Natural killer cell (primary cell): Measurements from ENCODE around the gene POP7. TPM values are rescaled to one million over a fixed set of nuclear protein-coding genes. Genes with fewer than 3 reads are reported as not detected.
A peak's percentile ranks its signal among the peaks of the same experiment; 100 is the strongest.

ENCODE experiments used
- ATAC-seq, 3 donors: fragments of 150-1000 bp in 2 of 3; fragments of 200-7000 bp in 1 of 3; cut with Tn5 transposase; 1 replicate in 1 of 3; 2 replicates in 2 of 3; pipeline ENCODE4 v1.10.0; 2021; ENCODE audit warnings: mild to moderate bottlenecking in 2 of 3, moderate library complexity in 2 of 3
- DNase-seq, 2 donors: peaks; one replicate each; pipeline versions ENCODE4 v3.0.0 to v3.0.0-alpha.2; 2013 to 2021; ENCODE audit warnings: mixed read lengths in 1 of 2
- H3K27ac ChIP-seq: one replicate; pipeline ENCODE4 v1.5.1; 2013; ENCODE audit warnings: mild to moderate bottlenecking, low read length
- H3K27me3 ChIP-seq: one replicate; pipeline ENCODE4 v1.6.1; 2013; ENCODE audit warnings: low read length; ENCODE audit not compliant: control insufficient read depth, insufficient read depth
- H3K36me3 ChIP-seq: one replicate; pipeline ENCODE4 v1.6.1; 2013; ENCODE audit warnings: low read length; ENCODE audit not compliant: control insufficient read depth, insufficient read depth
- H3K4me1 ChIP-seq: one replicate; pipeline ENCODE4 v1.6.1; 2013; ENCODE audit warnings: low read length; ENCODE audit not compliant: control insufficient read depth, insufficient read depth
- H3K4me3 ChIP-seq: one replicate; pipeline ENCODE4 v1.5.1; 2013; ENCODE audit warnings: low read length
- H3K9me3 ChIP-seq: one replicate; pipeline ENCODE4 v1.6.1; 2013; ENCODE audit warnings: low read length; ENCODE audit not compliant: control insufficient read depth, insufficient read depth
- H3K27ac Mint-ChIP-seq, 2 donors: one replicate each; pipeline ENCODE4 v1.8.0; 2022; ENCODE audit warnings: mild to moderate bottlenecking in 2 of 2, mixed read lengths in 2 of 2, moderate library complexity in 1 of 2
- H3K27me3 Mint-ChIP-seq, 2 donors: one replicate each; pipeline ENCODE4 v1.8.0; 2022; ENCODE audit warnings: low read depth in 2 of 2, mixed read lengths in 2 of 2
- H3K36me3 Mint-ChIP-seq: one replicate; pipeline ENCODE4 v1.8.0; 2022; ENCODE audit warnings: mixed read lengths
- H3K4me1 Mint-ChIP-seq, 2 donors: one replicate each; pipeline ENCODE4 v1.8.0; 2022; ENCODE audit warnings: mixed read lengths in 2 of 2
- H3K4me3 Mint-ChIP-seq: one replicate; pipeline ENCODE4 v1.8.0; 2022; ENCODE audit warnings: mild to moderate bottlenecking, moderate library complexity, mixed read lengths
- H3K9me3 Mint-ChIP-seq, 2 donors: one replicate each; pipeline ENCODE4 v1.8.0; 2022; ENCODE audit warnings: mixed read lengths in 2 of 2
- CTCF ChIP-seq: fragments of 200-600 bp; IDR thresholded peaks from one replicate; pipeline ENCODE4 v1.8.0; 2022; ENCODE audit warnings: antibody characterized with exemption
- WGBS: methylation state at CpG from one replicate; pipeline ENCODE4 v1.1.7; 2013; ENCODE audit warnings: missing lambda C conversion rate; ENCODE audit not compliant: insufficient coverage; 5-methylcytosine and 5-hydroxymethylcytosine counted together
- intact Hi-C: fragments of 100-400 bp; cut with micrococcal nuclease; formaldehyde crosslinking; loops from one replicate; pipeline ENCODE4 v1.14.2; 2022
- total RNA-seq, 4 donors: library from RNA; stranded (reverse); fragments of 120-200 nt in 1 of 4; gene quantifications; one replicate each; pipeline versions ENCODE4 v1.2.3 to v1.2.4, GENCODE V29; 2013 to 2022

POP7 gene
- total RNA-seq, 3 donors from 2014 or later (not counting 1 experiment from before 2014, with no cell fraction given) = 17.6 to 22.1 (median 17.6) TPM

GRCh38 chr7:100744605-100745004, 38.7 kb downstream of the POP7 start:
- Mint-ChIP-seq H3K36me3 (no peaks in the 10 kb centered on the region), H3K27ac (no peak overlapping the region), H3K9me3 (no peaks in the 10 kb centered on the region), H3K4me3 (peak overlapping the region; percentile 74), H3K4me1 (peaks cover 0 to 4% of the 10 kb centered on the region in 2 donors), H3K27me3 (peaks cover 0 to 17% of the 10 kb centered on the region in 2 donors)
- Histone ChIP-seq H3K9me3 (no peaks in the 10 kb centered on the region), H3K27ac (no peak overlapping the region), H3K4me3 (no peak overlapping the region), H3K4me1 (no peaks in the 10 kb centered on the region), H3K27me3 (no peaks in the 10 kb centered on the region), H3K36me3 (no peaks in the 10 kb centered on the region)
- 93% methylated on average over 14 of the region's 14 CpGs for WGBS
- intact Hi-C loops = no loop called here
- DNase-seq (no peak), ATAC-seq (no peak)
- TF ChIP-seq CTCF = no peak

GRCh38 chr7:100745184-100745583, 39.3 kb downstream of the POP7 start:
- Mint-ChIP-seq H3K4me3 (peak overlapping the region; percentile 74), H3K36me3 (no peaks in the 10 kb centered on the region), H3K27ac (no peak overlapping the region), H3K9me3 (no peaks in the 10 kb centered on the region), H3K27me3 (peaks cover 0 to 17% of the 10 kb centered on the region in 2 donors), H3K4me1 (peaks cover 0 to 4% of the 10 kb centered on the region in 2 donors)
- Histone ChIP-seq H3K4me3 (no peak overlapping the region), H3K4me1 (no peaks in the 10 kb centered on the region), H3K36me3 (no peaks in the 10 kb centered on the region), H3K27ac (no peak overlapping the region), H3K9me3 (no peaks in the 10 kb centered on the region), H3K27me3 (no peaks in the 10 kb centered on the region)
- DNase-seq = peak in 1 of 2 donors; percentile 26
- 33% methylated on average over 28 of the region's 28 CpGs for WGBS
- ATAC-seq = peak; percentile 46 to 97 (median 66)
- intact Hi-C loops = no loop called here
- TF ChIP-seq CTCF = no peak

GRCh38 chr7:100752994-100753393, 47.1 kb downstream of the POP7 start:
- no peaks in the 10 kb centered on the region for H3K36me3 Mint-ChIP-seq
- H3K27me3 ChIP-seq = peaks cover 5% of the 10 kb centered on the region
- H3K27me3 Mint-ChIP-seq = peaks cover 13 to 17% of the 10 kb centered on the region in 2 donors
- H3K4me3 Mint-ChIP-seq = no peak overlapping the region
- DNase-seq (no peak), ATAC-seq (no peak)
- H3K4me1 ChIP-seq = no peaks in the 10 kb centered on the region
- H3K36me3 ChIP-seq = no peaks in the 10 kb centered on the region
- intact Hi-C loops = no loop called here
- H3K9me3 ChIP-seq = no peaks in the 10 kb centered on the region
- no peaks in the 10 kb centered on the region for H3K9me3 Mint-ChIP-seq
- no peaks in the 10 kb centered on the region for H3K4me1 Mint-ChIP-seq
- no peak for TF ChIP-seq CTCF
- H3K4me3 ChIP-seq = no peak overlapping the region
- no peak overlapping the region for H3K27ac Mint-ChIP-seq
- 80% methylated on average over 5 of the region's 5 CpGs for WGBS
- no peak overlapping the region for H3K27ac ChIP-seq

DNA sequence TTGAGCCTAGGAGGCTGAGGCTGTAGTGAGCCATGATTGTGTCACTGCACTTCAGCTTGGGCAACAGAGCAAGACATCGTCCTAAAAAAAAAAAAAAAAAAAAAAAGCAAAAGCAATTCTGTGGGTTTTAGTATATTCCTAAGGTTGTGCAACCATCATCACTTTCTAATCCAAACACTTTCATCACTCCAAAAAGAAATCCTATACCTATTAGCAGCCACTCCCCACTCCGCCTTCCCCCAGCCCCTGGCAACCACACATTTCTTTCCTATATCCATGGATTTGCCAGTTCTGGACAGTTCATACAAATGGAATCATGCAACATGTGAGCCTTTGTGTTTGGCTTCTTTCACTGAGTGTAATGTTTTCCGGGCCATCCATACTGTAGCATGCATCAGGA, 47.8 kb downstream of the POP7 start:
- H3K4me3 ChIP-seq = no peak overlapping the region
- no peak for DNase-seq
- H3K36me3 Mint-ChIP-seq = no peaks in the 10 kb centered on the region
- peaks cover 6% of the 10 kb centered on the region for H3K27me3 ChIP-seq
- H3K27ac Mint-ChIP-seq = no peak overlapping the region
- no peaks in the 10 kb centered on the region for H3K9me3 ChIP-seq
- no peak overlapping the region for H3K4me3 Mint-ChIP-seq
- no peaks in the 10 kb centered on the region for H3K36me3 ChIP-seq
- TF ChIP-seq CTCF = no peak
- H3K4me1 Mint-ChIP-seq = no peaks in the 10 kb centered on the region
- H3K27ac ChIP-seq = no peak overlapping the region
- WGBS = 85% methylated on average over 2 of the region's 3 CpGs
- ATAC-seq = no peak
- intact Hi-C loops = no loop called here
- H3K27me3 Mint-ChIP-seq = peaks cover 13 to 17% of the 10 kb centered on the region in 2 donors
- no peaks in the 10 kb centered on the region for H3K4me1 ChIP-seq
- no peaks in the 10 kb centered on the region for H3K9me3 Mint-ChIP-seq
